Endothelial cell of umbilical vein (primary cell): ENCODE measurements around the gene CREG2. TPM values are rescaled to one million over a fixed set of nuclear protein-coding genes. Genes with fewer than 3 reads are reported as not detected.
A peak's percentile ranks its signal among the peaks of the same experiment; 100 is the strongest.

Source experiments
- BruUV-seq: library from RNA; stranded (reverse); fragments of 400-500 nt; replicated peaks from 2 replicates; lab custom pipeline; 2021; lab: Mats Ljungman, UMichigan
- CTCF ChIA-PET: fragments of 300-600, 350-600 bp; sonication (Branson Sonifier 250); formaldehyde crosslinking; loops from one replicate; lab custom pipeline; 2021; ENCODE audit warnings: antibody characterized with exemption, inconsistent platforms; lab: Charles Lee
- POLR2A ChIA-PET: fragments of 300-600, 350-600 bp; sonication (Branson Sonifier 250); formaldehyde crosslinking; loops from one replicate; lab custom pipeline; 2021; ENCODE audit warnings: antibody characterized with exemption, inconsistent platforms; lab: Charles Lee
- DNase-seq: peaks from one replicate; pipeline ENCODE4 v3.0.0-alpha.2; 2011; ENCODE audit warnings: low read depth, low spot score
- FAIRE-seq: peaks from 2 replicates; lab custom pipeline; 2011; peaks lifted over from hg19 to GRCh38; lab: Jason Lieb, UNC
- H2AFZ ChIP-seq: 2 replicates; pipeline ENCODE4 v1.6.0; 2012; ENCODE audit warnings: low read depth, low read length, control low read depth, inconsistent platforms
- H3K27ac ChIP-seq: 2 replicates; pipeline ENCODE4 v1.5.1; 2011; ENCODE audit warnings: low read depth, mild to moderate bottlenecking, control low read depth, low read length, moderate library complexity; ENCODE audit not compliant: insufficient read depth
- H3K27me3 ChIP-seq, 2 experiments: 2 replicates each; pipeline versions ENCODE4 v1.6.0 to v1.6.1; 2011; ENCODE audit warnings: low read length in 2 of 2, mixed read lengths in 1 of 2; ENCODE audit not compliant: control insufficient read depth in 2 of 2, insufficient read depth in 2 of 2
- H3K36me3 ChIP-seq, 2 experiments: 2 replicates in 1 of 2; 3 replicates in 1 of 2; pipeline ENCODE4 v1.5.1; 2011; ENCODE audit warnings: low read length in 2 of 2, mild to moderate bottlenecking in 1 of 2, moderate library complexity in 1 of 2; ENCODE audit not compliant: control insufficient read depth in 2 of 2, insufficient read depth in 2 of 2; ENCODE audit errors: extremely low read depth in 1 of 2
- H3K4me1 ChIP-seq: 3 replicates; pipeline ENCODE4 v1.5.1; 2011; ENCODE audit warnings: mild to moderate bottlenecking, low read length; ENCODE audit not compliant: control insufficient read depth, insufficient read depth; ENCODE audit errors: extremely low read depth
- H3K4me2 ChIP-seq: 2 replicates; pipeline ENCODE4 v1.6.1; 2011; ENCODE audit warnings: low read length, control low read depth, mixed read lengths; ENCODE audit not compliant: insufficient read depth
- H3K4me3 ChIP-seq, 3 experiments: fragments of 200-600 bp in 1 of 3; sonication (generic), shearing (Covaris generic) in 1 of 3; replicated peaks in 1 of 3; 2 replicates each; pipeline ENCODE4 v1.5.1; 2011 to 2016; ENCODE audit warnings: control low read depth in 3 of 3, low read length in 3 of 3, mild to moderate bottlenecking in 2 of 3, inconsistent platforms in 1 of 3, low read depth in 1 of 3, moderate library complexity in 1 of 3; ENCODE audit not compliant: insufficient read depth in 1 of 3
- H3K79me2 ChIP-seq: 2 replicates; pipeline ENCODE4 v1.6.0; 2012; ENCODE audit warnings: low read length, inconsistent platforms; ENCODE audit not compliant: control insufficient read depth, insufficient read depth
- H3K9ac ChIP-seq: replicated peaks from 2 replicates; pipeline ENCODE3; 2011; ENCODE audit warnings: low read length, control low read depth; ENCODE audit not compliant: insufficient read depth; ENCODE audit errors: extremely low read depth
- H3K9me1 ChIP-seq: replicated peaks from 3 replicates; pipeline ENCODE4 v1.6.0; 2011; ENCODE audit warnings: mild to moderate bottlenecking, low read length; ENCODE audit not compliant: control insufficient read depth, insufficient read depth; ENCODE audit errors: extremely low read depth
- H3K9me3 ChIP-seq: replicated peaks from 2 replicates; pipeline ENCODE4 v1.5.1; 2012; ENCODE audit warnings: low read length, inconsistent platforms; ENCODE audit not compliant: control insufficient read depth, insufficient read depth
- H4K20me1 ChIP-seq: replicated peaks from 2 replicates; pipeline ENCODE3; 2011; ENCODE audit warnings: mild to moderate bottlenecking, low read length; ENCODE audit not compliant: control insufficient read depth, insufficient read depth; ENCODE audit errors: extremely low read depth
- CTCF ChIP-seq, 2 donors: IDR thresholded peaks; 1 replicate in 1 of 2; 2 replicates in 1 of 2; pipeline ENCODE4 v1.5.1; 2011; ENCODE audit warnings: low read length in 2 of 2, mild to moderate bottlenecking in 2 of 2, moderate library complexity in 2 of 2, control low read depth in 1 of 2, inconsistent platforms in 1 of 2, low read depth in 1 of 2; ENCODE audit not compliant: insufficient read depth in 1 of 2; ENCODE audit errors: extremely low read depth in 1 of 2
- EZH2 ChIP-seq: IDR thresholded peaks from 2 replicates; pipeline ENCODE4 v1.6.1; 2012; ENCODE audit warnings: borderline replicate concordance, low read depth, mild to moderate bottlenecking, moderate library complexity, low read length, inconsistent platforms; ENCODE audit not compliant: severe bottlenecking
- FOS ChIP-seq: IDR thresholded peaks from 2 replicates; pipeline ENCODE4 v1.6.1; 2011; ENCODE audit warnings: mild to moderate bottlenecking, low read length, moderate library complexity, borderline replicate concordance; ENCODE audit not compliant: insufficient read depth
- GATA2 ChIP-seq: IDR thresholded peaks from 2 replicates; pipeline ENCODE4 v1.7.0; 2011; ENCODE audit warnings: low read depth, mild to moderate bottlenecking, moderate library complexity, mixed read lengths, low read length; ENCODE audit not compliant: insufficient read length, insufficient read depth
- JUN ChIP-seq: IDR thresholded peaks from 2 replicates; pipeline ENCODE4 v1.6.1; 2011; ENCODE audit warnings: borderline replicate concordance, low read depth; ENCODE audit not compliant: insufficient read length, insufficient read depth
- MYC ChIP-seq: IDR thresholded peaks from one replicate; pipeline ENCODE4 v1.6.1; 2011; ENCODE audit warnings: mild to moderate bottlenecking, low read depth, low read length
- POLR2A ChIP-seq: IDR thresholded peaks from 2 replicates; pipeline ENCODE4 v1.6.1; 2012; ENCODE audit warnings: low read depth, mild to moderate bottlenecking, control low read depth, low read length
- POLR2AphosphoS5 ChIP-seq: IDR thresholded peaks from 2 replicates; pipeline ENCODE4 v1.6.1; 2012; ENCODE audit warnings: low read depth, mild to moderate bottlenecking, control low read depth, low read length, moderate library complexity; ENCODE audit not compliant: insufficient read depth
- dilution Hi-C: fragments of 300-500 bp; cut with MboI; formaldehyde crosslinking; loops from one replicate; pipeline ENCODE4 v1.15.0; 2019; ENCODE audit warnings: low sequenced_read_pairs; ENCODE audit not compliant: extremely low pct_ligation_motif_present
- intact Hi-C: fragments of 100-400 bp; cut with micrococcal nuclease; formaldehyde crosslinking; loops from one replicate; pipeline ENCODE4 v1.10.0; 2022
- polyA plus RNA-seq, 4 experiments: library from polyadenylated mRNA; depleted of rRNA in 3 of 4; stranded (reverse) in 3 of 4; unstranded in 1 of 4; fragments of >200 nt; gene quantifications; 2 replicates each; pipeline versions ENCODE4 v1.2.1 to v1.2.3, GENCODE V29; 2011 to 2012; ENCODE audit warnings: missing spikeins in 1 of 4
- total RNA-seq: library from RNA; stranded (reverse); gene quantifications from 2 replicates; pipeline ENCODE4 v1.2.3, GENCODE V29; 2021
- TF ChIP-seq, protein P1 (sequence below): IDR thresholded peaks from 2 replicates; pipeline ENCODE4 v1.6.1; 2011; ENCODE audit not compliant: insufficient read depth, insufficient read length

CREG2 gene
- total and polyA plus RNA-seq, 2 donors (not counting 3 experiments of a cell fraction or from before 2014, with no cell fraction given), result 0.48 to 2.0 TPM

DNA sequence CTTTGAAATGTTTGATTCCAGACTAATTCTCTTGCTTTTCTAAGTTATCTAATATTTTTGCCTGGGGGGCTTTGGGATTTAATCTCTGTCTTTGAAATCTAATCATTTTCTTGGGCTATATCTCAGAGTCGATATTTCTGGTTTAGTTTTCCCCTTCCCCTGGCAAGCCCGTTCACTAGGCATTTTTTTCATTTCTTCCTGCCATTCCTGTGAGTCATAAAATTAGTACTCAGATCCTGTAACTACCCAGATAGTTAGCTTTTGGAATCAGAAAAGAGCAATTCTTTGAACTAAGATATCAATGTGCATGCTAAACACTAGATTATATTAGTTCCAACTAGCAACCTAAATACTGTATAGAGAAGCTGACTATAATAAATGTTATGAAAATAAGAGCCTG is 49.4 kb downstream of the CREG2 start:
- Histone ChIP-seq H3K27ac (peak overlapping the region; percentile 57), H3K4me3 (peak overlapping the region in 1 of 3 experiments; percentile 22), H2AFZ (peak overlapping the region; percentile 65), H3K9me1 (no peaks in the 10 kb centered on the region), H3K36me3 (no peaks in the 10 kb centered on the region), H3K9ac (peak overlapping the region; percentile 48), H3K79me2 (no peaks in the 10 kb centered on the region), H4K20me1 (no peaks in the 10 kb centered on the region), H3K9me3 (no peaks in the 10 kb centered on the region), H3K4me2 (peak overlapping the region; percentile 67), H3K27me3 (no peaks in the 10 kb centered on the region), H3K4me1 (peaks cover 9% of the 10 kb centered on the region)
- CTCF ChIA-PET, result interaction anchor here (0.8 to 1.1 kb wide), 5 partner anchors 9 to 546 kb away, joined by 3 to 4 read pairs (median 3); no protein-coding TSS in a partner anchor
- dilution Hi-C loops, result no loop called here
- intact Hi-C loops, result no loop called here
- TF ChIP-seq CTCF (IDR thresholded peaks at IDR 0.05; ENCODE audit: extremely low read depth in 1 of 2, insufficient read depth in 1 of 2, low read depth in 1 of 2, low read length in 2 of 2) (no peak), POLR2A (no peak), FOS (peak; percentile 73), MYC (no peak), JUN (peak; percentile 38), POLR2AphosphoS5 (no peak), GATA2 (no peak), EZH2 (no peak)
- TF ChIP-seq, protein P1, sequence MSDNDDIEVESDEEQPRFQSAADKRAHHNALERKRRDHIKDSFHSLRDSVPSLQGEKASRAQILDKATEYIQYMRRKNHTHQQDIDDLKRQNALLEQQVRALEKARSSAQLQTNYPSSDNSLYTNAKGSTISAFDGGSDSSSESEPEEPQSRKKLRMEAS, result no peak
- POLR2A ChIA-PET, result no interaction called here
- FAIRE-seq (peak; percentile 74), DNase-seq (peak; percentile 57)
- BruUV-seq, result no TSS peak
